NCI-H82 treated with DMSO at 0.1 percent for 48 hours (cell line): ENCODE data around the gene STXBP3.
"Not testable (repeated sequence)": the region's sequence is repeated elsewhere in the genome, so short reads cannot be mapped to it uniquely, and the experiment has no call there.

Source experiments
- DNase-seq: peaks from one replicate; lab custom pipeline; 2025; ENCODE audit not compliant: unreplicated experiment; lab: John Stamatoyannopoulos, UW

The STXBP3 gene

GRCh38 chr1:108728327-108728923 is 18.0 kb upstream of the STXBP3 start:
- DNase-seq, result no peak

GRCh38 chr1:108729481-108729880 is 17.0 kb upstream of the STXBP3 start:
- DNase-seq, result no peak

GRCh38 chr1:108732398-108732797 is 14.1 kb upstream of the STXBP3 start:
- no peak for DNase-seq

- no peak for DNase-seq
Observed at GRCh38 chr1:108734171-108734865, 12.2 kb upstream of the STXBP3 start.

GRCh38 chr1:108742253-108742652 is 4.2 kb upstream of the STXBP3 start:
- no peak for DNase-seq

GRCh38 chr1:108745980-108746381 is 493 bp upstream of the STXBP3 start:
- DNase-seq, result no peak

GRCh38 chr1:108747171-108747850 is 837 bp downstream of the STXBP3 start:
- peak; percentile 63 for DNase-seq

- DNase-seq, result no peak
Observed at GRCh38 chr1:108747898-108748297, 1.4 kb downstream of the STXBP3 start.

GRCh38 chr1:108749081-108749480 is 2.6 kb downstream of the STXBP3 start:
- no peak for DNase-seq

- no peak for DNase-seq
Observed at GRCh38 chr1:108750476-108751181, 4.2 kb downstream of the STXBP3 start.

- no peak for DNase-seq
Observed at GRCh38 chr1:108753363-108753762, 6.9 kb downstream of the STXBP3 start.

- no peak for DNase-seq
Observed at GRCh38 chr1:108758796-108759195, 12.3 kb downstream of the STXBP3 start.

- no peak for DNase-seq
Observed at GRCh38 chr1:108767115-108767514, 20.6 kb downstream of the STXBP3 start.

- DNase-seq, result no peak
Observed at GRCh38 chr1:108767708-108768107, 21.2 kb downstream of the STXBP3 start.

GRCh38 chr1:108777839-108778238 is 31.4 kb downstream of the STXBP3 start:
- DNase-seq, result no peak

- no peak for DNase-seq
Observed at GRCh38 chr1:108779455-108779854, 33.0 kb downstream of the STXBP3 start.

GRCh38 chr1:108780937-108781574 is 34.6 kb downstream of the STXBP3 start:
- DNase-seq, result no peak

- not testable (repeated sequence) for DNase-seq
Observed at GRCh38 chr1:108781575-108781944, 35.1 kb downstream of the STXBP3 start.

- DNase-seq, result no peak
Observed at GRCh38 chr1:108785264-108785663, 38.8 kb downstream of the STXBP3 start.

- no peak for DNase-seq
Observed at GRCh38 chr1:108785880-108786279, 39.4 kb downstream of the STXBP3 start.

- no peak for DNase-seq
Observed at GRCh38 chr1:108791790-108792189, 45.3 kb downstream of the STXBP3 start.
